SK-N-SH treated with all-trans-retinoic acid at 6 μM for 48 hours (cell line): Measurements from ENCODE around the gene CFAP70.

Source experiments
- ATAC-seq: fragments of 200-7000 bp; cut with Tn5 transposase; 3 replicates; pipeline ENCODE4 v1.9.1; 2020; ENCODE audit warnings: mild to moderate bottlenecking, moderate library complexity
- ARNTL ChIP-seq: fragments of 450-650 bp; formaldehyde crosslinking; IDR thresholded peaks from 2 replicates; pipeline ENCODE4 v1.5.0; 2020; ENCODE audit warnings: low read depth, mild to moderate bottlenecking, moderate library complexity, borderline replicate concordance
- BACH2 ChIP-seq: fragments of 250-450 bp; sonication (Bioruptor Pico); IDR thresholded peaks from 2 replicates; pipeline ENCODE4 v1.9.0; 2021; ENCODE audit warnings: mild to moderate bottlenecking, borderline replicate concordance
- CREB5 ChIP-seq: fragments of 250-450 bp; sonication (Bioruptor Pico); IDR thresholded peaks from 2 replicates; pipeline ENCODE4 v1.5.1; 2020; ENCODE audit warnings: low read depth, mild to moderate bottlenecking, moderate library complexity
- ESRRG ChIP-seq: fragments of 250-450 bp; sonication (Bioruptor Pico); IDR thresholded peaks from 2 replicates; pipeline ENCODE4 v1.6.1; 2021; ENCODE audit warnings: mild to moderate bottlenecking
- ISL1 ChIP-seq: fragments of 250-450 bp; sonication (Bioruptor Pico); IDR thresholded peaks from 2 replicates; pipeline ENCODE4 v2.1.2; 2022; ENCODE audit warnings: mild to moderate bottlenecking, moderate library complexity
- OSR1 ChIP-seq: fragments of 250-450 bp; sonication (Bioruptor Pico); IDR thresholded peaks from 2 replicates; pipeline ENCODE4 v1.8.0; 2022; ENCODE audit warnings: moderate library complexity, mild to moderate bottlenecking, inconsistent platforms
- PATZ1 ChIP-seq: fragments of 250-450 bp; sonication (Bioruptor Pico); IDR thresholded peaks from 2 replicates; pipeline ENCODE4 v1.8.0; 2020; ENCODE audit warnings: mild to moderate bottlenecking, moderate library complexity, borderline replicate concordance
- PPARA ChIP-seq: fragments of 250-450 bp; sonication (Bioruptor Pico); IDR thresholded peaks from 2 replicates; pipeline ENCODE4 v1.5.0; 2020; ENCODE audit warnings: mild to moderate bottlenecking, borderline replicate concordance
- RARB ChIP-seq: fragments of 250-450 bp; sonication (Bioruptor Pico); IDR thresholded peaks from 2 replicates; pipeline ENCODE4 v1.8.0; 2021; ENCODE audit warnings: mild to moderate bottlenecking, moderate library complexity
- SNAI2 ChIP-seq: fragments of 250-450 bp; sonication (Bioruptor Pico); IDR thresholded peaks from 2 replicates; pipeline ENCODE4 v1.5.0; 2020; ENCODE audit warnings: mild to moderate bottlenecking, moderate library complexity
- TCF4 ChIP-seq: fragments of 250-450 bp; sonication (Bioruptor Pico); IDR thresholded peaks from 2 replicates; pipeline ENCODE4 v1.8.0; 2021; ENCODE audit warnings: mild to moderate bottlenecking, moderate library complexity, borderline replicate concordance
- TOX ChIP-seq: fragments of 250-450 bp; sonication (Bioruptor Pico); IDR thresholded peaks from 2 replicates; pipeline ENCODE4 v1.8.0; 2021; ENCODE audit warnings: mild to moderate bottlenecking, moderate library complexity, borderline replicate concordance
- ZC3H10 ChIP-seq: fragments of 250-450 bp; sonication (Bioruptor Pico); IDR thresholded peaks from 2 replicates; pipeline ENCODE4 v1.5.1; 2021; ENCODE audit warnings: mild to moderate bottlenecking, moderate library complexity
- ZFP3 ChIP-seq: fragments of 250-450 bp; sonication (Bioruptor Pico); IDR thresholded peaks from 2 replicates; pipeline ENCODE4 v1.5.0; 2020; ENCODE audit warnings: mild to moderate bottlenecking, moderate library complexity
- ZFP30 ChIP-seq: fragments of 450-650 bp; formaldehyde crosslinking; IDR thresholded peaks from 2 replicates; pipeline ENCODE4 v1.5.0; 2022; ENCODE audit warnings: mild to moderate bottlenecking, moderate library complexity
- ZNF565 ChIP-seq: fragments of 450-650 bp; formaldehyde crosslinking; conservative IDR thresholded peaks from 2 replicates; pipeline ENCODE4 v1.5.0; 2020; ENCODE audit warnings: low read depth, mild to moderate bottlenecking, moderate library complexity
- ZNF70 ChIP-seq: fragments of 450-650 bp; formaldehyde crosslinking; IDR thresholded peaks from 2 replicates; pipeline ENCODE4 v1.5.0; 2020; ENCODE audit warnings: mild to moderate bottlenecking, moderate library complexity
- ZNF8 ChIP-seq: fragments of 450-650 bp; formaldehyde crosslinking; IDR thresholded peaks from 2 replicates; pipeline ENCODE4 v1.5.0; 2020; ENCODE audit warnings: mild to moderate bottlenecking, moderate library complexity
- TF ChIP-seq, protein P1 (sequence below): fragments of 250-450 bp; sonication (Bioruptor Pico); IDR thresholded peaks from 2 replicates; pipeline ENCODE4 v1.8.0; 2021; ENCODE audit warnings: low read depth, mild to moderate bottlenecking, moderate library complexity, borderline replicate concordance
- TF ChIP-seq, protein P2 (sequence below): fragments of 250-450 bp; sonication (Bioruptor Pico); IDR thresholded peaks from 2 replicates; pipeline ENCODE4 v1.5.0; 2020; ENCODE audit warnings: mild to moderate bottlenecking, moderate library complexity
- TF ChIP-seq, protein P3 (sequence below): fragments of 250-450 bp; sonication (Bioruptor Pico); IDR thresholded peaks from 2 replicates; pipeline ENCODE4 v1.5.1; 2021; ENCODE audit warnings: mild to moderate bottlenecking, moderate library complexity

CFAP70 gene

DNA sequence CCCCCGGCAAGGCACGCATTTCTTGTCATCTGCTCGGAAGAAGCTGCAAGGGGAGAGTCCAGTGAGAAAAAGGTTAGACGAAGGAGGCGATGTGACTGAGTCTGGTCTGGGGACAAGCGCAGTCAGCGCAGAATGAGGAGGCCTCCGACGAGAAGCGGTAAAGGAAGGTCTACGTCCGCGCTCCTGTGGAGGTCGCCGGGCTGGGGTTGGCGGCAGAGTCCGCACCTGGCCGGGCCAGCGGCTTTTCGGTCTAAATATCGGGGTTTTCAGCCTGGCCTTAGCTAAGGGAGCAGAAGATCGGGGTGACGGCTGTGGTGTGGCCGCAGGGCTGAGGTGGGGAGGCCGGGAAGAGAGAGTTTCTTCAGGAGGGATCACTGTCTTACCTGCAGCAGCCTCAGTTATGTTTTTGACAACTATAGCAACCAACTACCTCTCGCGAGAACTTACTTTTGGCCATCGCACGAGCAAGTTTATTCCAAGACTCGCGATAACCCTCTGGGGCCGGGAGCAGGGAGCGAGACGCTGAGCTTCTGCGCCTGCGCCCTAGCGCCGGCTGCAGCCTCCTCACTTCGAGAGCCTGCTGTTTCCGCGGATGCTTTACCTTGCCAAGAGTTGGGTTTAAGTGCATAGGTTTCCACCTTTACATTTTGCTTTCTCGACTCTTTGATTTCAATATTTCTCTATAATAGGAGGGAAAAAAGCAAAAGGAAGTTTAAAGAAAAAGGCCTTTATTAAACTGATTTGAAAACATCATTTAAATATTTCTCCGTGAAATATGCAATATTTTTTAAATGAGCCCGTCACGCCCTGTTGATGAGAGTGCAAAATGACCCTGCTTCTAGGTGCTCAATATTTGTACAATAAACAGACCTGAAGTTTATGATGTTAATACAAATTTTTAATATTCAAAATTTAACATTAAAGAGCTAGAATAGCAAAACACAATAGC, at the start of gene CFAP70:
CFAP70 (minus strand) TSS at position 534 of the 949 bp plus-strand sequence. CDS start 4,068 bp downstream, outside the sequence.
- TF ChIP-seq ZNF70, result peak; percentile 96
- no peak for TF ChIP-seq ZNF565 (CRISPR knock-in tag)
- ATAC-seq, result peak; percentile 97

DNA sequence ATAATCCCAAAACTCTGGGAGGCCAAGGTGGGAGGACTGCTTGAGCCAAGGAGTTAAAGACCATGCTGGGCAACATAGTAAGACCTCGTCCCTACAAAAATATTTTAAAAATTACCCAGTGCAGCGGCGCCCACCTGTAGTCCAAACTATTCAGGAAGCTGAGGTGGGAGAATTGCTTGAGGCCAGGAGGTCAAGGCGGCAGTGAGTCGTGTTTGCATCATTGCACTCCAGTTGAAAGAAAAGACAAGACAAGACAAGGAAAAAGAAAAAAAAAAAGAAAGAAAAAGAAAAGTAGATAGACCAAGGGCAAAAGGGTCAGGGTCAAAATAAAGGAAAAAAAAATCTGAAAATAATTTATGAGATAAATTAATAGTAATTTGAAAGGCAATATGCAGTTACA, 49.4 kb upstream of the CFAP70 start:
- ATAC-seq, result no peak

GRCh38 chr10:73407495-73407894, 48.8 kb upstream of the CFAP70 start:
- no peak for ATAC-seq

More for the DNA sequence above, 49.4 kb upstream of the CFAP70 start:
- TF ChIP-seq ZC3H10 (CRISPR knock-in tag) (no peak), ZFP3 (no peak), OSR1 (CRISPR knock-in tag) (no peak), PPARA (CRISPR knock-in tag) (no peak), ESRRG (no peak), ZNF70 (no peak), ISL1 (CRISPR knock-in tag) (no peak), TOX (CRISPR knock-in tag) (no peak), BACH2 (CRISPR knock-in tag) (no peak), CREB5 (CRISPR knock-in tag) (no peak)
- TF ChIP-seq, protein P1, sequence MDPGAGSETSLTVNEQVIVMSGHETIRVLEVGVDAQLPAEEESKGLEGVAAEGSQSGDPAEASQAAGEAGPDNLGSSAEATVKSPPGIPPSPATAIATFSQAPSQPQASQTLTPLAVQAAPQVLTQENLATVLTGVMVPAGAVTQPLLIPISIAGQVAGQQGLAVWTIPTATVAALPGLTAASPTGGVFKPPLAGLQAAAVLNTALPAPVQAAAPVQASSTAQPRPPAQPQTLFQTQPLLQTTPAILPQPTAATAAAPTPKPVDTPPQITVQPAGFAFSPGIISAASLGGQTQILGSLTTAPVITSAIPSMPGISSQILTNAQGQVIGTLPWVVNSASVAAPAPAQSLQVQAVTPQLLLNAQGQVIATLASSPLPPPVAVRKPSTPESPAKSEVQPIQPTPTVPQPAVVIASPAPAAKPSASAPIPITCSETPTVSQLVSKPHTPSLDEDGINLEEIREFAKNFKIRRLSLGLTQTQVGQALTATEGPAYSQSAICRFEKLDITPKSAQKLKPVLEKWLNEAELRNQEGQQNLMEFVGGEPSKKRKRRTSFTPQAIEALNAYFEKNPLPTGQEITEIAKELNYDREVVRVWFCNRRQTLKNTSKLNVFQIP (CRISPR knock-in tag), result no peak
- TF ChIP-seq, all 23 proteins: peak for 0

GRCh38 chr10:73406846-73407245, 48.2 kb upstream of the CFAP70 start:
- ATAC-seq, result no peak
- TF ChIP-seq, protein P2, sequence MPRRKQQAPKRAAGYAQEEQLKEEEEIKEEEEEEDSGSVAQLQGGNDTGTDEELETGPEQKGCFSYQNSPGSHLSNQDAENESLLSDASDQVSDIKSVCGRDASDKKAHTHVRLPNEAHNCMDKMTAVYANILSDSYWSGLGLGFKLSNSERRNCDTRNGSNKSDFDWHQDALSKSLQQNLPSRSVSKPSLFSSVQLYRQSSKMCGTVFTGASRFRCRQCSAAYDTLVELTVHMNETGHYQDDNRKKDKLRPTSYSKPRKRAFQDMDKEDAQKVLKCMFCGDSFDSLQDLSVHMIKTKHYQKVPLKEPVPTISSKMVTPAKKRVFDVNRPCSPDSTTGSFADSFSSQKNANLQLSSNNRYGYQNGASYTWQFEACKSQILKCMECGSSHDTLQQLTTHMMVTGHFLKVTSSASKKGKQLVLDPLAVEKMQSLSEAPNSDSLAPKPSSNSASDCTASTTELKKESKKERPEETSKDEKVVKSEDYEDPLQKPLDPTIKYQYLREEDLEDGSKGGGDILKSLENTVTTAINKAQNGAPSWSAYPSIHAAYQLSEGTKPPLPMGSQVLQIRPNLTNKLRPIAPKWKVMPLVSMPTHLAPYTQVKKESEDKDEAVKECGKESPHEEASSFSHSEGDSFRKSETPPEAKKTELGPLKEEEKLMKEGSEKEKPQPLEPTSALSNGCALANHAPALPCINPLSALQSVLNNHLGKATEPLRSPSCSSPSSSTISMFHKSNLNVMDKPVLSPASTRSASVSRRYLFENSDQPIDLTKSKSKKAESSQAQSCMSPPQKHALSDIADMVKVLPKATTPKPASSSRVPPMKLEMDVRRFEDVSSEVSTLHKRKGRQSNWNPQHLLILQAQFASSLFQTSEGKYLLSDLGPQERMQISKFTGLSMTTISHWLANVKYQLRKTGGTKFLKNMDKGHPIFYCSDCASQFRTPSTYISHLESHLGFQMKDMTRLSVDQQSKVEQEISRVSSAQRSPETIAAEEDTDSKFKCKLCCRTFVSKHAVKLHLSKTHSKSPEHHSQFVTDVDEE (CRISPR knock-in tag), result no peak
- TF ChIP-seq, protein P3, sequence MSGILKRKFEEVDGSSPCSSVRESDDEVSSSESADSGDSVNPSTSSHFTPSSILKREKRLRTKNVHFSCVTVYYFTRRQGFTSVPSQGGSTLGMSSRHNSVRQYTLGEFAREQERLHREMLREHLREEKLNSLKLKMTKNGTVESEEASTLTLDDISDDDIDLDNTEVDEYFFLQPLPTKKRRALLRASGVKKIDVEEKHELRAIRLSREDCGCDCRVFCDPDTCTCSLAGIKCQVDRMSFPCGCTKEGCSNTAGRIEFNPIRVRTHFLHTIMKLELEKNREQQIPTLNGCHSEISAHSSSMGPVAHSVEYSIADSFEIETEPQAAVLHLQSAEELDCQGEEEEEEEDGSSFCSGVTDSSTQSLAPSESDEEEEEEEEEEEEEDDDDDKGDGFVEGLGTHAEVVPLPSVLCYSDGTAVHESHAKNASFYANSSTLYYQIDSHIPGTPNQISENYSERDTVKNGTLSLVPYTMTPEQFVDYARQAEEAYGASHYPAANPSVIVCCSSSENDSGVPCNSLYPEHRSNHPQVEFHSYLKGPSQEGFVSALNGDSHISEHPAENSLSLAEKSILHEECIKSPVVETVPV (CRISPR knock-in tag), result no peak
- no peak for TF ChIP-seq ESRRG
- TF ChIP-seq ZNF8 (CRISPR knock-in tag), result no peak
- TF ChIP-seq ZFP3, result no peak
- no peak for TF ChIP-seq ZNF565 (CRISPR knock-in tag)
- TF ChIP-seq SNAI2 (CRISPR knock-in tag), result no peak
- TF ChIP-seq PATZ1 (CRISPR knock-in tag), result no peak
- TF ChIP-seq ARNTL (CRISPR knock-in tag), result no peak

More at GRCh38 chr10:73407495-73407894, 48.8 kb upstream of the CFAP70 start:
- TF ChIP-seq ZC3H10 (CRISPR knock-in tag) (no peak), ZFP30 (CRISPR knock-in tag) (no peak), RARB (no peak), PPARA (CRISPR knock-in tag) (no peak), TCF4 (CRISPR knock-in tag) (no peak), OSR1 (CRISPR knock-in tag) (no peak), ARNTL (CRISPR knock-in tag) (no peak), ESRRG (no peak), SNAI2 (CRISPR knock-in tag) (no peak), ZFP3 (no peak)
- TF ChIP-seq, protein P3 (CRISPR knock-in tag), result no peak
- TF ChIP-seq, protein P1 (CRISPR knock-in tag), result no peak
